Pancreas (tissue), 10 donors: ENCODE measurements around the gene EMX1. TPM values are rescaled to one million over a fixed set of nuclear protein-coding genes. Genes with fewer than 3 reads are reported as not detected.

ENCODE experiments used
- ATAC-seq, 4 donors: fragments of 200-7000 bp; cut with Tn5 transposase; one replicate each; pipeline versions ENCODE4 v1.8.0 to v1.9.1; 2020; ENCODE audit warnings: mild to moderate bottlenecking in 4 of 4, moderate library complexity in 4 of 4
- DNase-seq, 6 donors: peaks; one replicate each; pipeline ENCODE4 v3.0.0-alpha.2; 2020
- FAIRE-seq: peaks from 2 replicates; lab custom pipeline; 2012; peaks lifted over from hg19 to GRCh38; lab: Jason Lieb, UNC
- H3K27ac ChIP-seq, 4 donors: fragments of 200-600 bp; sonication (generic); 1 replicate in 3 of 4; 2 replicates in 1 of 4; pipeline versions ENCODE4 v1.5.0 to v1.8.0; 2020
- H3K27me3 ChIP-seq, 4 donors: fragments of 200-600 bp; one replicate each; pipeline ENCODE4 v1.8.0; 2021
- H3K36me3 ChIP-seq, 3 donors: fragments of 200-600 bp; sonication (generic) in 1 of 3; one replicate each; pipeline versions ENCODE4 v1.5.0 to v1.8.0; 2020 to 2021
- H3K4me1 ChIP-seq, 3 donors: fragments of 200-600 bp; one replicate each; pipeline ENCODE4 v1.8.0; 2021
- H3K4me3 ChIP-seq, 4 donors: fragments of 200-600 bp; sonication (generic) in 2 of 4; one replicate each; pipeline versions ENCODE4 v1.5.0 to v1.8.0; 2020 to 2021
- H3K9me3 ChIP-seq, 4 donors: fragments of 200-600 bp; one replicate each; pipeline ENCODE4 v1.8.0; 2021
- CTCF ChIP-seq, 4 donors: fragments of 200-600 bp; sonication (generic) in 3 of 4; IDR thresholded peaks; one replicate each; pipeline versions ENCODE4 v1.5.0 to v1.8.0; 2021; ENCODE audit warnings: antibody characterized with exemption in 4 of 4
- WGBS, 2 donors: extraction: QIAGEN DNeasy Blood & Tissue Kit; methylation state at CpG; one replicate each; pipeline ENCODE4 v1.1.7; 2013; 5-methylcytosine and 5-hydroxymethylcytosine counted together
- intact Hi-C, 3 donors: fragments of 100-400 bp; cut with DNase I; formaldehyde crosslinking; loops; one replicate each; pipeline versions ENCODE4 v1.11.1 to v1.14.2; 2022
- polyA plus RNA-seq, 2 donors: library from polyadenylated mRNA; stranded (reverse); fragments of 200-250 nt; gene quantifications; one replicate each; pipeline ENCODE4 v1.2.3, GENCODE V29; 2013
- total RNA-seq, 6 donors: library from RNA; stranded (reverse); fragmentation: NEBNext Ultra II Directional in 4 of 6; extraction: Animal tissue kit (Norgen Biotek cat#: 25700) in 4 of 6; gene quantifications; one replicate each; pipeline versions ENCODE4 v1.2.1 to v1.2.4, GENCODE V29; 2021 to 2023
- donor health status: healthy with polysubstance abuse.
- donor health status: DM: no; HTN: no; CAD: no; lungs with moderate emphysema.
- donor health status: DM: no; HTN: no; CAD: no.
- donor health status: control.
- donor health status: control.
- donor health status: Bipolar disorder and iron deficiency.
- donor health status: DM: yes; HTN: yes; CAD: no.
- donor health status: DM: no; HTN: no; CAD: no.
- donor health status: DM: no; HTN: no; CAD: no.
- donor health status: DM: yes; HTN: yes; CAD: no.

EMX1 gene
- total and polyA plus RNA-seq, 8 donors, result 0.13 to 0.37 (median 0.28) TPM; not detected in 1

GRCh38 chr2:72889991-72890390 is 27.3 kb upstream of the EMX1 start:
- no peak overlapping the region for H3K27ac ChIP-seq
- DNase-seq, result no peak
- H3K36me3 ChIP-seq, result peaks cover 0 to 13% (median 8%) of the 10 kb centered on the region in 3 donors
- H3K4me3 ChIP-seq, result no peak overlapping the region
- intact Hi-C loops, result loop anchor here in 2 of 3 donors (5.0 to 10.0 kb wide), 3 partner anchors 82 to 287 kb away; no protein-coding TSS in a partner anchor
- H3K4me1 ChIP-seq, result peaks cover 10 to 27% (median 16%) of the 10 kb centered on the region in 3 donors
- no peak for ATAC-seq
- no peak for FAIRE-seq
- WGBS, 2 donors, result 78 to 85% methylated on average over 4 of the region's 4 CpGs
- no peaks in the 10 kb centered on the region for H3K9me3 ChIP-seq
- no peaks in the 10 kb centered on the region for H3K27me3 ChIP-seq
- TF ChIP-seq CTCF (IDR thresholded peaks at IDR 0.05), result no peak

GRCh38 chr2:72891091-72891818 is 26.1 kb upstream of the EMX1 start:
- TF ChIP-seq CTCF (IDR thresholded peaks at IDR 0.05), result no peak
- DNase-seq (no peak), FAIRE-seq (no peak), ATAC-seq (no peak)
- H3K4me3 ChIP-seq, result no peak overlapping the region
- H3K9me3 ChIP-seq, result no peaks in the 10 kb centered on the region
- H3K27ac ChIP-seq, result no peak overlapping the region
- H3K36me3 ChIP-seq, result peaks cover 0 to 13% (median 8%) of the 10 kb centered on the region in 3 donors
- intact Hi-C loops, result loop anchor here in 2 of 3 donors (5.0 to 10.0 kb wide), 3 partner anchors 81 to 286 kb away; no protein-coding TSS in a partner anchor
- WGBS, 2 donors, result 76 to 80% methylated on average over 8 of the region's 8 CpGs
- H3K4me1 ChIP-seq, result peaks cover 10 to 24% (median 12%) of the 10 kb centered on the region in 3 donors
- H3K27me3 ChIP-seq, result no peaks in the 10 kb centered on the region

- peak; percentile 45 to 70 (median 70) for TF ChIP-seq CTCF (IDR thresholded peaks at IDR 0.05)
- intact Hi-C loops, result loop anchor here in 2 of 3 donors (5.0 to 10.0 kb wide), 3 partner anchors 80 to 285 kb away; no protein-coding TSS in a partner anchor
- Histone ChIP-seq H3K27ac (no peak overlapping the region), H3K36me3 (peaks cover 0 to 13% (median 8%) of the 10 kb centered on the region in 3 donors), H3K27me3 (no peaks in the 10 kb centered on the region), H3K4me1 (peaks cover 7 to 18% (median 10%) of the 10 kb centered on the region in 3 donors), H3K9me3 (no peaks in the 10 kb centered on the region), H3K4me3 (no peak overlapping the region)
- ATAC-seq, result peak; percentile 69 to 89 (median 81)
- no peak for FAIRE-seq
- DNase-seq, result peak; percentile 64 to 92 (median 81)
- WGBS, 2 donors, result 15 to 28% methylated on average over 11 of the region's 11 CpGs
Measured at GRCh38 chr2:72892506-72893173, 24.7 kb upstream of the EMX1 start.

GRCh38 chr2:72893594-72894319 is 23.6 kb upstream of the EMX1 start:
- ATAC-seq (peak; percentile 47 to 77 (median 68)), FAIRE-seq (no peak), DNase-seq (peak in 3 of 6 donors; percentile 40 to 80 (median 51))
- Histone ChIP-seq H3K27me3 (no peaks in the 10 kb centered on the region), H3K9me3 (no peaks in the 10 kb centered on the region), H3K27ac (no peak overlapping the region), H3K36me3 (peaks cover 0 to 13% (median 8%) of the 10 kb centered on the region in 3 donors), H3K4me3 (no peak overlapping the region), H3K4me1 (peaks cover 4 to 13% (median 4%) of the 10 kb centered on the region in 3 donors)
- intact Hi-C loops, result loop anchor here in 2 of 3 donors (5.0 to 10.0 kb wide), 3 partner anchors 79 to 284 kb away; no protein-coding TSS in a partner anchor
- WGBS, 2 donors, result 54 to 70% methylated on average over 15 of the region's 15 CpGs
- peak; percentile 10 to 38 (median 35) for TF ChIP-seq CTCF (IDR thresholded peaks at IDR 0.05)
